RWPE2 (cell line): ENCODE measurements around the gene FAIM2.

Experiments used
- ATAC-seq: fragments of 200-7000 bp; cut with Tn5 transposase; 3 replicates; pipeline ENCODE4 v1.9.1; 2021; ENCODE audit warnings: low read depth
- DNase-seq: peaks from one replicate; pipeline ENCODE4 v3.0.0-alpha.2; 2020; ENCODE audit warnings: low spot score
- H3K27ac ChIP-seq: fragments of 450-650 bp; 2 replicates; pipeline ENCODE4 v1.5.1; 2017; ENCODE audit warnings: mild to moderate bottlenecking; ENCODE audit not compliant: poor library complexity, severe bottlenecking
- H3K27me3 ChIP-seq: fragments of 250-450 bp; sonication (Bioruptor Pico); 2 replicates; pipeline ENCODE4 v1.5.1; 2021; ENCODE audit warnings: mild to moderate bottlenecking, moderate library complexity; ENCODE audit not compliant: insufficient read depth, poor library complexity, severe bottlenecking
- H3K36me3 ChIP-seq: fragments of 250-450 bp; sonication (Bioruptor Pico); 2 replicates; pipeline ENCODE4 v1.5.1; 2020; ENCODE audit warnings: low read depth, mild to moderate bottlenecking, moderate library complexity
- H3K4me1 ChIP-seq: fragments of 250-450 bp; sonication (Bioruptor Pico); 2 replicates; pipeline ENCODE4 v1.5.1; 2021; ENCODE audit warnings: mild to moderate bottlenecking, moderate library complexity; ENCODE audit not compliant: insufficient read depth, poor library complexity, severe bottlenecking
- H3K4me3 ChIP-seq: fragments of 250-450 bp; sonication (Bioruptor Pico); 2 replicates; pipeline ENCODE4 v1.5.1; 2021; ENCODE audit warnings: mild to moderate bottlenecking, moderate library complexity; ENCODE audit not compliant: severe bottlenecking
- H3K9me3 ChIP-seq: fragments of 250-450 bp; sonication (Bioruptor Pico); 2 replicates; pipeline ENCODE4 v1.5.1; 2021; ENCODE audit warnings: mild to moderate bottlenecking, moderate library complexity; ENCODE audit not compliant: severe bottlenecking
- TF ChIP-seq, protein P1 (sequence below): fragments of 450-650 bp; IDR thresholded peaks from one replicate; pipeline ENCODE4 v1.5.1; 2017; ENCODE audit warnings: mild to moderate bottlenecking, moderate library complexity; ENCODE audit not compliant: poor library complexity, severe bottlenecking

FAIM2 gene

DNA sequence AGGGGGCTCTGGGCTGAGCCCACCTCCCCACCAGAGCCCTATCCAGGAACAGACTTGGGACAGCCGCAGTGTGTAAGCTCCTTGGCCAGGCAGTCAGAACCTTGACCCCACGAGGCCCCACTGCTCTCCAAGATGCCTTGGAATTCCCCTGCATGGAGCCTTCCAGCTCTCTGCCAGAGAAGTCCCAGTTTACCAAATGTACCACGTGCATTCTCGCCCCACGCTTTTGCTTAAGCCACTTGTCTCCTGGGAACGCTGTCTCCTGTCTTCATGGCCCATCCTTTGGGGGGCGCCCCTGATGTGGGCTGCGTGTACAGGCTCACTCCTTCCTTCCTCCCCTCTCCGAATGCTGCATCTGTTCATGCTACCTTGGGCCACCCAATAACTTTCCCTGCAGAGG, 7.9 kb downstream of the FAIM2 start:
- DNase-seq (no peak), ATAC-seq (no peak)
- TF ChIP-seq, protein P1, sequence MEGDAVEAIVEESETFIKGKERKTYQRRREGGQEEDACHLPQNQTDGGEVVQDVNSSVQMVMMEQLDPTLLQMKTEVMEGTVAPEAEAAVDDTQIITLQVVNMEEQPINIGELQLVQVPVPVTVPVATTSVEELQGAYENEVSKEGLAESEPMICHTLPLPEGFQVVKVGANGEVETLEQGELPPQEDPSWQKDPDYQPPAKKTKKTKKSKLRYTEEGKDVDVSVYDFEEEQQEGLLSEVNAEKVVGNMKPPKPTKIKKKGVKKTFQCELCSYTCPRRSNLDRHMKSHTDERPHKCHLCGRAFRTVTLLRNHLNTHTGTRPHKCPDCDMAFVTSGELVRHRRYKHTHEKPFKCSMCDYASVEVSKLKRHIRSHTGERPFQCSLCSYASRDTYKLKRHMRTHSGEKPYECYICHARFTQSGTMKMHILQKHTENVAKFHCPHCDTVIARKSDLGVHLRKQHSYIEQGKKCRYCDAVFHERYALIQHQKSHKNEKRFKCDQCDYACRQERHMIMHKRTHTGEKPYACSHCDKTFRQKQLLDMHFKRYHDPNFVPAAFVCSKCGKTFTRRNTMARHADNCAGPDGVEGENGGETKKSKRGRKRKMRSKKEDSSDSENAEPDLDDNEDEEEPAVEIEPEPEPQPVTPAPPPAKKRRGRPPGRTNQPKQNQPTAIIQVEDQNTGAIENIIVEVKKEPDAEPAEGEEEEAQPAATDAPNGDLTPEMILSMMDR = no peak
- no peaks in the 10 kb centered on the region for H3K9me3 ChIP-seq
- H3K27ac ChIP-seq = no peak overlapping the region
- no peaks in the 10 kb centered on the region for H3K36me3 ChIP-seq
- H3K27me3 ChIP-seq = no peaks in the 10 kb centered on the region
- H3K4me1 ChIP-seq = peaks cover 4% of the 10 kb centered on the region
- no peak overlapping the region for H3K4me3 ChIP-seq

DNA sequence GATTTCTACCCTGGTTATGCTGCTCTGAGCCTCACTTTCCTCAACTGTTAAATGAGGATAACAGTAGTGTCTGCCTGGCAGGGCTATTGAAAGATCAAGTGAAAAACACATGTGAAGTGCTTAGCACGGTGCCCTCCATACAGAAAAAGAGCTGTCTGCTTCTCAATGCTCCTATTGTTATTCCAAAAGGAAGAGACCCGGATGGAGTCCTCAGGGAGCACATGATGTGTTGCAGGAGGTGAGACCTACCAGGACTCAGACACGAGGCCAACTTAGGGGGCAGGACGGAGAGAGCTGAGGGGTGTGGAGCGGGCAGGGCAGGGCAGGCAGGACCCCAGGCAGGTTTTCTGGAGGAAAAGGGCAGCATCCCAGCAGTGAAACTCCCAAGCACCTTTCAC, 8.9 kb downstream of the FAIM2 start:
- TF ChIP-seq, protein P1 = no peak
- peak; percentile 29 for DNase-seq
- H3K36me3 ChIP-seq = no peaks in the 10 kb centered on the region
- no peaks in the 10 kb centered on the region for H3K9me3 ChIP-seq
- ATAC-seq = no peak
- no peak overlapping the region for H3K4me3 ChIP-seq
- H3K27ac ChIP-seq = no peak overlapping the region
- peaks cover 4% of the 10 kb centered on the region for H3K4me1 ChIP-seq
- H3K27me3 ChIP-seq = no peaks in the 10 kb centered on the region

DNA sequence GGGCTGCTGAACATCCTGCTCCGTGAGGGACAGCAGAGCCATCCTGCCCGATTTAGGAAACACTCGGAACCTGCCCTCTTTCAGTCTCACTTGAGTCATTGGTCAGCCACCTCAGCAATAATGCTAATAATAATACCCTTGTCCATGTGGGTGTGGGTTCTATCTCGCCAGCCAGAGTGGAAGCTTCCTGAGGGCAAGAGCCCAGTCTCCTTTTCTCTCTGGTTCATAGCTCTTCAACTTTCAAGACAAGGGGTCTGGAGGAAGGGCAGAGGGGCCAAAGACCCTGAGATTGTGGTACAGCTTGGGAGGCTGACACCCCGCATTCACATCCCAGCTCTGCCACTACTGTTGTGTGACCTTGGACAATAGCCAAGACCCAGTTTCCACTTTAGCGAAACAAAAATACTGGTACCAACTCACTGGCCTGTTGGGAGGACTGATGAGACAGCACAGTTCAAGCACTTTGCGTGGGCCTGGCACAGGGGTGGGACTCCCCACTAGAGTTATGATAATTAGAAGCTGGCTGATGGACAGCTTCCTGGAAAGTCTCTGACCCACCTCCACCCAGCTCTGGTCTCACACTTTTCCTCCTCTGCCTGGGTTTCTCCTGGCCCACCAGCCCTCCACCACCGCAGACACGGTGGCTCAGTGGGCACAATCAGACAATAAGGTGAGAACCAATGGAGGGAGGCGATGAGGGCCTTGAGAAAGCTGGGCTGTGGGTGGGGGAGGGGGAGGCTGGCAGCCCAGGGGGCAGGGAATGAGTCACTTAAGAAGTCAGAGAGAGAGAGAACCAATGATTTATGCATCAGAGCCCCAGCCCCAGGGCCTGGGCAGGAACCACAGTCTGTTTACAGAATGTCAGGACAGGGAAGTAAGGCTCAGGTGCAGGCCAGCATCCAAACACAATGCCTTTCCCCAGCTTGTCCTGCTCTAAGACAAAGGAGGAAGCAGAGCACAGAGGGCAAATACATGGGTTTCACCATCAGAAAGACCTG, 9.6 kb downstream of the FAIM2 start:
- no peaks in the 10 kb centered on the region for H3K27me3 ChIP-seq
- peaks cover 4% of the 10 kb centered on the region for H3K4me1 ChIP-seq

DNA sequence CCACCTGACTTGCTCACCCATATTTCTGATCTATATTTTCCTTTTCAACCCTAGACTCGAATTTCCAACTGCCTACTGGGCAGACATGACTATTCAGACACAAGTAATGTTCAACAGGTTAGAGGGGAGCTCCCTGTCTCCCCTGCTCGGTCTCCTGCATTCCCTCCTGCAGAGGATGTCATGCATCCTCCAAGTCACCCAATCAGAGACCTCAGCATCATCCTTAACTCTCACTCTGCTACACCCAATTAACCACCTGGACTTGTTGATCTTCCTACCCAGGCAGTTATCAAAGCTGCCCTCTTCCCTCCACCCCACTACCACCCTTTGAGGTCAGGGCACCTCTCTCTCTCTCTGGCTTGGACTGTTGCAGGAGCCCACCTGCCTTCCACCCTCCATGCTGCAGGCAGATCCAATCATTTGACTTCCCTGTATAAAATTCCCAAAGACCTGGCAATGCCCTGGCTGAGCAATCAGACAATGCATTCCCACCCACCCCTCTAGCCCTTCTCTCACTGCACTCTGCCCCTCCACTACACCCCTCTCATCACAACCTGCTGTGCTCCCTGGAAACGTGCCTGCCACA, 10.9 kb downstream of the FAIM2 start:
- TF ChIP-seq, protein P1 = no peak
- H3K36me3 ChIP-seq = no peaks in the 10 kb centered on the region
- no peak overlapping the region for H3K4me3 ChIP-seq
- no peak for ATAC-seq
- DNase-seq = no peak
- H3K9me3 ChIP-seq = no peaks in the 10 kb centered on the region
- H3K27ac ChIP-seq = no peak overlapping the region
- H3K4me1 ChIP-seq = peaks cover 4% of the 10 kb centered on the region
- H3K27me3 ChIP-seq = no peaks in the 10 kb centered on the region

More for the DNA sequence above, 9.6 kb downstream of the FAIM2 start:
- H3K9me3 ChIP-seq = no peaks in the 10 kb centered on the region
- H3K4me3 ChIP-seq = no peak overlapping the region
- H3K27ac ChIP-seq = no peak overlapping the region
- TF ChIP-seq, protein P1 = no peak
- DNase-seq (peak; percentile 34), ATAC-seq (peak; percentile 72)
- H3K36me3 ChIP-seq = no peaks in the 10 kb centered on the region
